ENCODE data around the gene MRM2.

- TF ChIP-seq CTCF (conservative IDR thresholded peaks at IDR 0.05 in 1 of 2, IDR thresholded peaks at IDR 0.05 in 1 of 2; ENCODE audit: low read depth in 1 of 2, low read length in 2 of 2) (no peak), EZH2 (IDR thresholded peaks at IDR 0.05; ENCODE audit: low read length, missing control alignments) (no peak)
These were observed 18.7 kb downstream of the MRM2 start for GRCh38 chr7:2223321-2223720.
